ENCODE measurements around the gene GNB5.

GRCh38 chr15:52150871-52151270, 40.3 kb downstream of the GNB5 start:
- no peak for TF ChIP-seq POLR2AphosphoS5 (IDR thresholded peaks at IDR 0.05)
- TF ChIP-seq CTCF (IDR thresholded peaks at IDR 0.05; ENCODE audit: poor library complexity, severe bottlenecking) = no peak
- TF ChIP-seq SMC3 (conservative IDR thresholded peaks at IDR 0.05; ENCODE audit: poor library complexity) = no peak
- no peak for TF ChIP-seq EP300 (conservative IDR thresholded peaks at IDR 0.05; ENCODE audit: poor library complexity, severe bottlenecking)
- no peak for TF ChIP-seq RAD21 (conservative IDR thresholded peaks at IDR 0.05)
- TF ChIP-seq EZH2 (IDR thresholded peaks at IDR 0.05; ENCODE audit: borderline replicate concordance, insufficient read depth, low read length, poor library complexity, severe bottlenecking) = no peak

All from neural cell (in vitro differentiated cells).